ENCODE results near the gene CENPT.

CENPT gene

GRCh38 chr16:67847064-67847861 lies at the start of gene CENPT:
Gene CENPT (minus strand): TSS chr16:67847693. CDS start chr16:67833859, 13,834 bp downstream.
- DNase-seq (ENCODE audit: low spot score), result peak; percentile 56

GRCh38 chr16:67897231-67897630 lies 49.7 kb upstream of the CENPT start:
- DNase-seq (ENCODE audit: low spot score), result peak; percentile 55

- no peak for DNase-seq (ENCODE audit: low spot score)
These were observed 46.4 kb upstream of the CENPT start for GRCh38 chr16:67893743-67894399.

GRCh38 chr16:67892899-67893742 lies 45.6 kb upstream of the CENPT start, which contains the start of gene PSKH1:
Gene PSKH1 (plus strand): TSS chr16:67893254. CDS start chr16:67908750, 15,496 bp downstream.
- peak; percentile 96 for DNase-seq (ENCODE audit: low spot score)

- no peak for DNase-seq (ENCODE audit: low spot score)
These were observed 44.9 kb upstream of the CENPT start for GRCh38 chr16:67892375-67892774.

GRCh38 chr16:67888331-67888730 lies 40.8 kb upstream of the CENPT start:
- no peak for DNase-seq (ENCODE audit: low spot score)

- DNase-seq (ENCODE audit: low spot score), result no peak
These were observed 38.9 kb upstream of the CENPT start for GRCh38 chr16:67886387-67886786.

- DNase-seq (ENCODE audit: low spot score), result no peak
These were observed 38.5 kb upstream of the CENPT start for GRCh38 chr16:67885976-67886375.

- no peak for DNase-seq (ENCODE audit: low spot score)
These were observed 38.1 kb upstream of the CENPT start for GRCh38 chr16:67885545-67885944.

GRCh38 chr16:67884684-67885083 lies 37.2 kb upstream of the CENPT start, which contains the start of gene NRN1L:
Gene NRN1L (plus strand): TSS chr16:67884885. CDS start chr16:67884904, 19 bp downstream.
- peak; percentile 82 for DNase-seq (ENCODE audit: low spot score)

- no peak for DNase-seq (ENCODE audit: low spot score)
These were observed 36.4 kb upstream of the CENPT start for GRCh38 chr16:67883872-67884261.

GRCh38 chr16:67883146-67883871 lies 35.8 kb upstream of the CENPT start:
- DNase-seq (ENCODE audit: low spot score), result no peak

GRCh38 chr16:67882374-67883145 lies 35.1 kb upstream of the CENPT start:
- peak; percentile 96 for DNase-seq (ENCODE audit: low spot score)

GRCh38 chr16:67881621-67882161 lies 34.2 kb upstream of the CENPT start:
- DNase-seq (ENCODE audit: low spot score), result peak; percentile 80

- no peak for DNase-seq (ENCODE audit: low spot score)
These were observed 33.1 kb upstream of the CENPT start for GRCh38 chr16:67880584-67880983.

GRCh38 chr16:67879936-67880335 lies 32.4 kb upstream of the CENPT start:
- no peak for DNase-seq (ENCODE audit: low spot score)

- DNase-seq (ENCODE audit: low spot score), result no peak
These were observed 32.0 kb upstream of the CENPT start for GRCh38 chr16:67879462-67879861.

GRCh38 chr16:67878846-67879245 lies 31.4 kb upstream of the CENPT start:
- DNase-seq (ENCODE audit: low spot score), result no peak

GRCh38 chr16:67878232-67878631 lies 30.7 kb upstream of the CENPT start:
- no peak for DNase-seq (ENCODE audit: low spot score)

GRCh38 chr16:67877064-67877463 lies 29.6 kb upstream of the CENPT start:
- DNase-seq (ENCODE audit: low spot score), result no peak

GRCh38 chr16:67874372-67874771 lies 26.9 kb upstream of the CENPT start:
- no peak for DNase-seq (ENCODE audit: low spot score)
